BJ (cell line): ENCODE data around the gene UBE2E1. TPM values are rescaled to one million over a fixed set of nuclear protein-coding genes. Genes with fewer than 3 reads are reported as not detected.
"Not testable (repeated sequence)": the region's sequence is repeated elsewhere in the genome, so short reads cannot be mapped to it uniquely, and the experiment has no call there.

Source experiments
- CTCF ChIA-PET: fragments of 350-600 bp; formaldehyde crosslinking; extraction: SDS; loops from one replicate; lab custom pipeline; 2021; ENCODE audit warnings: antibody characterized with exemption, inconsistent platforms; lab: Yijun Ruan, JAX
- POLR2A ChIA-PET: fragments of 300-600 bp; sonication (Branson Sonifier 250); formaldehyde crosslinking; extraction: SDS; loops from one replicate; lab custom pipeline; 2021; ENCODE audit warnings: antibody characterized with exemption; lab: Charles Lee
- DNase-seq: peaks from one replicate; pipeline ENCODE4 v3.0.0-alpha.2; 2011; ENCODE audit warnings: low read depth
- H3K27me3 ChIP-seq: 2 replicates; pipeline ENCODE4 v1.6.0; 2011; ENCODE audit warnings: low read length; ENCODE audit not compliant: control insufficient read depth, insufficient read depth
- H3K36me3 ChIP-seq: 2 replicates; pipeline ENCODE4 v1.5.1; 2011; ENCODE audit warnings: low read length; ENCODE audit not compliant: control insufficient read depth, insufficient read depth
- H3K4me3 ChIP-seq: 2 replicates; pipeline ENCODE4 v1.5.1; 2011; ENCODE audit warnings: low read depth, mild to moderate bottlenecking, control low read depth, low read length
- CTCF ChIP-seq: IDR thresholded peaks from 2 replicates; pipeline ENCODE4 v1.5.1; 2011; ENCODE audit warnings: low read depth, mild to moderate bottlenecking, control low read depth, inconsistent platforms, low read length, moderate library complexity; ENCODE audit not compliant: insufficient read depth
- polyA plus RNA-seq: library from polyadenylated mRNA; depleted of rRNA; stranded (reverse); fragments of >200 nt; gene quantifications from 2 replicates; pipeline ENCODE4 v1.2.3, GENCODE V29; 2011

Gene UBE2E1
- polyA plus RNA-seq, 1 experiment: 70.0 TPM

- no peak for TF ChIP-seq CTCF
- no peaks in the 10 kb centered on the region for H3K27me3 ChIP-seq
- DNase-seq: no peak
- H3K4me3 ChIP-seq: no peak overlapping the region
- ChIA-PET CTCF (no interaction called here), POLR2A (no interaction called here)
- H3K36me3 ChIP-seq: no peaks in the 10 kb centered on the region; the same call in 1 of the 2 replicates
Observed at GRCh38 chr3:23840521-23840920, 34.8 kb downstream of the UBE2E1 start.

- POLR2A ChIA-PET: no interaction called here
- DNase-seq: no peak
- no peak overlapping the region for H3K4me3 ChIP-seq
- CTCF ChIA-PET: no interaction called here
- TF ChIP-seq CTCF: no peak
- H3K36me3 ChIP-seq: no peaks in the 10 kb centered on the region
- no peaks in the 10 kb centered on the region for H3K27me3 ChIP-seq
Observed at GRCh38 chr3:23843869-23844268, 38.1 kb downstream of the UBE2E1 start.

GRCh38 chr3:23845326-23846216, 39.8 kb downstream of the UBE2E1 start:
- ChIA-PET POLR2A (no interaction called here), CTCF (interaction anchor here (1.2 to 1.6 kb wide), 2 partner anchors 13 to 25 kb away, joined by 3 to 5 read pairs; no protein-coding TSS in a partner anchor)
- no peaks in the 10 kb centered on the region for H3K36me3 ChIP-seq
- DNase-seq: no peak
- H3K27me3 ChIP-seq: no peaks in the 10 kb centered on the region
- H3K4me3 ChIP-seq: no peak overlapping the region
- no peak for TF ChIP-seq CTCF

- H3K36me3 ChIP-seq, POLR2A ChIA-PET, DNase-seq, H3K4me3 ChIP-seq, H3K27me3 ChIP-seq: not testable (repeated sequence)
- CTCF ChIA-PET: interaction anchor here (0.5 kb wide), 1 partner anchor 19 kb away, joined by 3 read pairs; no protein-coding TSS in a partner anchor
Observed at GRCh38 chr3:23849462-23849861, 43.7 kb downstream of the UBE2E1 start.

- DNase-seq: no peak
- ChIA-PET CTCF (no interaction called here), POLR2A (no interaction called here)
- Histone ChIP-seq H3K36me3 (no peaks in the 10 kb centered on the region), H3K27me3 (no peaks in the 10 kb centered on the region), H3K4me3 (no peak overlapping the region)
- TF ChIP-seq CTCF: no peak
Observed at GRCh38 chr3:23856286-23856685, 50.5 kb downstream of the UBE2E1 start.
